Activated B cell treated with CpG ODN at 0.5 μM for 24 hours (primary cell): ENCODE results near the gene UBXN10. TPM values are rescaled to one million over a fixed set of nuclear protein-coding genes. Genes with fewer than 3 reads are reported as not detected.

Source experiments
- ATAC-seq: fragments of 200-7000 bp; cut with Tn5 transposase; one replicate; pipeline ENCODE4 v1.10.0; 2021; ENCODE audit warnings: low read depth, mild to moderate bottlenecking, moderate library complexity
- CTCF ChIA-PET: fragments of 350-600 bp; sonication (Branson Sonifier 250); formaldehyde crosslinking; loops from one replicate; lab custom pipeline; 2021; ENCODE audit warnings: antibody characterized with exemption; lab: Charles Lee
- POLR2A ChIA-PET: fragments of 350-600 bp; sonication (Branson Sonifier 250); formaldehyde crosslinking; loops from one replicate; lab custom pipeline; 2021; ENCODE audit warnings: antibody characterized with exemption; lab: Charles Lee
- DNase-seq: peaks from one replicate; pipeline ENCODE4 v3.0.0; 2022
- H3K27ac Mint-ChIP-seq: one replicate; pipeline ENCODE4 v1.8.0; 2020; ENCODE audit warnings: mixed read lengths
- H3K27me3 Mint-ChIP-seq: one replicate; pipeline ENCODE4 v1.8.0; 2021; ENCODE audit warnings: mixed read lengths
- H3K36me3 Mint-ChIP-seq: one replicate; pipeline ENCODE4 v1.8.0; 2021; ENCODE audit warnings: low read depth, mixed read lengths
- H3K4me1 Mint-ChIP-seq: one replicate; pipeline ENCODE4 v1.8.0; 2021; ENCODE audit warnings: mixed read lengths
- H3K4me3 Mint-ChIP-seq: one replicate; pipeline ENCODE4 v1.8.0; 2020; ENCODE audit warnings: mild to moderate bottlenecking, mixed read lengths
- H3K9me3 Mint-ChIP-seq: one replicate; pipeline ENCODE4 v1.8.0; 2020; ENCODE audit warnings: mixed read lengths
- CTCF ChIP-seq: fragments of 200-600 bp; IDR thresholded peaks from one replicate; pipeline ENCODE4 v1.8.0; 2022; ENCODE audit warnings: antibody characterized with exemption, mild to moderate bottlenecking
- intact Hi-C: fragments of 100-400 bp; cut with micrococcal nuclease; formaldehyde crosslinking; loops from one replicate; pipeline ENCODE4 v1.15.1; 2024
- total RNA-seq: library from RNA; stranded (reverse); gene quantifications from 2 replicates; pipeline ENCODE4 v1.2.3, GENCODE V29; 2022

UBXN10 gene
- total RNA-seq, 1 donor from 2014 or later = 0.04 TPM

DNA sequence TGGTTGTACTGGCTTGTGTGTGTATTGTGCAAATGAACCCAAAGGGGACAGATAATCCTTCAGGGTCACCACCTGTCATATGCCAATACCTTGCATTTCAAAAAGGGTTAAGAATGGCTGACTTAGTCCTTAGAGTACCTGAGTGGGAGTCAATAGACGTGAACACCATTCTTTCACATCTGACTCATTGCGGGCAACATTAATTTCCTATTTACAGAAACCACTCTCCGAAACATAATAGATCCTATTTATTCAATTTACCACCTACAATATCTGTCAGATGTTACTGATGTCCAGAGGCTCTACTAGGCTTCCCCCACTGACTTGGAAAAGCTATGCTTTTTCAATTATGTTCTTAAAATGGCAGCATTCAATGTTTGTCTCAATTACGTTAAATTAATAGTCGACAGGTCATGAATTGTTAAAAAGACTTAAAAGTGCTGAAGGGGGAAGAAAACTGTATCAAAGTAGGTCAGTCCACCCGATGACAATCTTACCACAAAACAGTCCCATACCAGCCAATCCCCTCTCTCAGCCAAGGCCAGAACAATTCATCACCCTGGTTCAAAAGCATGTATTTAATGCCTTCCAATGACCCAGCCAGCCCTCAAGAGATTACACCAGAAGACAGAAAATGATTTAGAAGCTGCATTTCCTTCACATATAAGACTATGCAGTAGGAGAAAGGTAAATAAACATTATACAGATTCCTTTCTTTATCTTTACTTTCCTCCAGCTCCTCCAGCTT is 49.1 kb downstream of the UBXN10 start:
- ATAC-seq (no peak), DNase-seq (no peak)
- Mint-ChIP-seq H3K36me3 (no peaks in the 10 kb centered on the region), H3K9me3 (no peaks in the 10 kb centered on the region), H3K4me3 (no peak overlapping the region), H3K4me1 (no peaks in the 10 kb centered on the region), H3K27me3 (peaks cover 50% of the 10 kb centered on the region), H3K27ac (no peak overlapping the region)
- no peak for TF ChIP-seq CTCF
- ChIA-PET POLR2A (no interaction called here), CTCF (no interaction called here)
- intact Hi-C loops = loop anchor here (5.0 kb wide), 1 partner anchor 257 kb away; no protein-coding TSS in a partner anchor

- TF ChIP-seq CTCF = no peak
- Mint-ChIP-seq H3K9me3 (no peaks in the 10 kb centered on the region), H3K27me3 (peaks cover 48% of the 10 kb centered on the region), H3K4me1 (no peaks in the 10 kb centered on the region), H3K27ac (no peak overlapping the region), H3K4me3 (no peak overlapping the region), H3K36me3 (no peaks in the 10 kb centered on the region)
- no peak for ATAC-seq
- POLR2A ChIA-PET = no interaction called here
- DNase-seq = no peak
- intact Hi-C loops = no loop called here
- CTCF ChIA-PET = interaction anchor here (1.1 kb wide), 1 partner anchor 257 kb away, joined by 3 read pairs; no protein-coding TSS in a partner anchor
Observed at GRCh38 chr1:20237646-20238045, 51.8 kb downstream of the UBXN10 start.

GRCh38 chr1:20240012-20240411 is 54.1 kb downstream of the UBXN10 start:
- Mint-ChIP-seq H3K27ac (no peak overlapping the region), H3K36me3 (no peaks in the 10 kb centered on the region), H3K4me3 (no peak overlapping the region), H3K27me3 (peaks cover 37% of the 10 kb centered on the region), H3K9me3 (no peaks in the 10 kb centered on the region), H3K4me1 (no peaks in the 10 kb centered on the region)
- TF ChIP-seq CTCF = no peak
- no peak for ATAC-seq
- no peak for DNase-seq
- ChIA-PET POLR2A (no interaction called here), CTCF (no interaction called here)
- intact Hi-C loops = no loop called here

DNA sequence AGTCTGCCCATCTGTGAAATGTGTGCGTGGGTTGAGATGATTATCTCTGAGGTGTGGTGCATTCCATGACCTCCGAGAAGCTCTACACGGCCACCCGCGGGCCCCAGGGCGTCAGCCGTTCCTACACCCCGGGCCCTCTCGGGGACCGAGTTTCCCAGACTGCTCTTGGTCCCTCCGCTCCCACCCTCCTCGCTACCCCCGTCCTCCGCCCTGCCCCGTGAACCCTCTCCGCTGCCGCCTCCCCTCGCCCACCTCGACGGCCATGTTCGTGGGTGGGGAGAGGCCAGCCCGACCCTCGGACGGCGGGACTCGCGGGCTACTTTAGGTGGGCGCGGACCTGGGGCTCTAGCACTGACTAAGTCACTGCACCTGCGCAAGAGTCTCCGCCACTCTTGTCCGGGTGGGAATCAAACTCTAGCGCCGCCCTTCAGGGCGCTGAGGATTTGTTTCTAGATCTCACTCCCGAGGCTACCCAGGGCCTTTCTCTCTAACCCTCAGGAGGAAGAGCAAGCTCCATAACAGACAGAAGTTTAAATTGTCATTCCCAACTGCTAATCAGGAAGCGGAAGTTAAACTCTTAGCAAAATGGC is 57.1 kb downstream of the UBXN10 start:
- Mint-ChIP-seq H3K27me3 (peaks cover 27% of the 10 kb centered on the region), H3K27ac (no peak overlapping the region), H3K9me3 (no peaks in the 10 kb centered on the region), H3K36me3 (no peaks in the 10 kb centered on the region), H3K4me1 (no peaks in the 10 kb centered on the region), H3K4me3 (no peak overlapping the region)
- DNase-seq (no peak), ATAC-seq (no peak)
- intact Hi-C loops = no loop called here
- POLR2A ChIA-PET = no interaction called here
- CTCF ChIA-PET = no interaction called here
- no peak for TF ChIP-seq CTCF

Other genes with a start within 250 kb of the UBXN10 start
- not detected in 2 replicates for gene PLA2G2A, start 206.5 kb upstream of the UBXN10 start, total RNA-seq
- not detected in 2 replicates for gene PLA2G5, start 115.9 kb upstream of the UBXN10 start, total RNA-seq
- gene PLA2G2D, start 66.6 kb upstream of the UBXN10 start, total RNA-seq = 0.16 and 0.29 TPM in 2 replicates
- gene PLA2G2F, start 46.8 kb upstream of the UBXN10 start, total RNA-seq = not detected in 2 replicates
- gene PLA2G2C, start 422 bp downstream of the UBXN10 start, total RNA-seq = not detected in 2 replicates
- not detected in 2 replicates for gene VWA5B1, start 104.8 kb downstream of the UBXN10 start, total RNA-seq